GM12878 (cell line): ENCODE results near the gene CHST2. TPM values are rescaled to one million over a fixed set of nuclear protein-coding genes. Genes with fewer than 3 reads are reported as not detected.

Experiments used
- ATAC-seq: fragments of 200-7000 bp; cut with Tn5 transposase; 3 replicates; pipeline ENCODE4 v1.9.1; 2020; ENCODE audit warnings: mild to moderate bottlenecking, moderate library complexity
- BruUV-seq: library from RNA; stranded (reverse); fragments of 400-500 nt; replicated peaks from 2 replicates; lab custom pipeline; 2021; lab: Mats Ljungman, UMichigan
- CTCF ChIA-PET: fragments of 300-600 bp; sonication (Branson Sonifier 250); formaldehyde crosslinking; extraction: SDS; loops from one replicate; lab custom pipeline; 2021; ENCODE audit warnings: inconsistent platforms; lab: Yijun Ruan, JAX
- POLR2A ChIA-PET: fragments of 350-600 bp; formaldehyde crosslinking; extraction: SDS; loops from one replicate; lab custom pipeline; 2021; ENCODE audit warnings: inconsistent platforms; lab: Charles Lee
- RAD21 ChIA-PET: fragments of 300-600 bp; sonication (Branson Sonifier 250); formaldehyde crosslinking; loops from one replicate; lab custom pipeline; 2023; ENCODE audit warnings: antibody characterized with exemption; ENCODE audit not compliant: unreplicated experiment; lab: Charles Lee
- SMC1A ChIA-PET: fragments of 300-600 bp; sonication (Branson Sonifier 250); formaldehyde crosslinking; loops from one replicate; lab custom pipeline; 2023; ENCODE audit not compliant: unreplicated experiment, uncharacterized antibody; lab: Charles Lee
- DNase-seq: peaks from one replicate; pipeline ENCODE4 v3.0.0-alpha.2; 2011; ENCODE audit warnings: low read depth, low spot score
- FAIRE-seq: peaks from 3 replicates; lab custom pipeline; 2011; peaks lifted over from hg19 to GRCh38; lab: Jason Lieb, UNC
- H2AFZ ChIP-seq: 2 replicates; pipeline ENCODE4 v1.6.0; 2011; ENCODE audit warnings: low read depth, low read length, control low read depth; ENCODE audit not compliant: control insufficient read depth
- H3K27ac ChIP-seq: 2 replicates; pipeline ENCODE4 v1.5.1; 2011; ENCODE audit warnings: control low read depth; ENCODE audit not compliant: control insufficient read depth, insufficient read depth
- H3K27me3 ChIP-seq, 2 experiments: replicated peaks in 1 of 2; 2 replicates each; pipeline versions ENCODE4 v1.6.0 to v1.6.1; 2011; ENCODE audit warnings: low read length in 1 of 2; ENCODE audit not compliant: control insufficient read depth in 2 of 2, insufficient read depth in 2 of 2
- H3K36me3 ChIP-seq, 2 experiments: 2 replicates each; pipeline ENCODE4 v1.5.1; 2011; ENCODE audit warnings: low read length in 1 of 2; ENCODE audit not compliant: control insufficient read depth in 2 of 2, insufficient read depth in 2 of 2
- H3K4me1 ChIP-seq: 2 replicates; pipeline ENCODE4 v1.6.1; 2011; ENCODE audit warnings: mild to moderate bottlenecking, low read length, moderate library complexity, mixed read lengths; ENCODE audit not compliant: control insufficient read depth, insufficient read depth
- H3K4me2 ChIP-seq: 2 replicates; pipeline ENCODE4 v1.6.0; 2011; ENCODE audit warnings: control low read depth; ENCODE audit not compliant: control insufficient read depth, insufficient read depth
- H3K4me3 ChIP-seq: fragments of 200-600 bp; sonication (generic); 2 replicates; pipeline ENCODE4 v1.5.1; 2016
- H3K79me2 ChIP-seq: 2 replicates; pipeline ENCODE4 v1.6.0; 2011; ENCODE audit warnings: low read length; ENCODE audit not compliant: control insufficient read depth, insufficient read depth
- H3K9ac ChIP-seq: 2 replicates; pipeline ENCODE4 v1.8.0; 2011; ENCODE audit warnings: low read length, control low read depth, mixed read lengths; ENCODE audit not compliant: control insufficient read depth, insufficient read depth
- H3K9me3 ChIP-seq: replicated peaks from 3 replicates; pipeline ENCODE4 v1.5.1; 2011; ENCODE audit warnings: mild to moderate bottlenecking, low read length; ENCODE audit not compliant: control insufficient read depth, insufficient read depth
- H4K20me1 ChIP-seq: 2 replicates; pipeline ENCODE4 v1.6.0; 2011; ENCODE audit not compliant: control insufficient read depth, insufficient read depth
- NRF1 ChIP-seq: conservative IDR thresholded peaks from 2 replicates; pipeline ENCODE4 v1.6.1; 2011; ENCODE audit warnings: mild to moderate bottlenecking, low read depth, low read length, improper control_type of control experiment
- PRDM15 ChIP-seq: fragments of 450-650 bp; formaldehyde crosslinking; IDR thresholded peaks from 2 replicates; pipeline ENCODE4 v1.4.0; 2020; ENCODE audit warnings: mild to moderate bottlenecking, moderate library complexity
- SKIL ChIP-seq: fragments of 450-650 bp; IDR thresholded peaks from 2 replicates; pipeline ENCODE4 v1.6.1; 2017; ENCODE audit warnings: mild to moderate bottlenecking, low read depth, inconsistent platforms; ENCODE audit not compliant: poor library complexity, severe bottlenecking
- WGBS: methylation state at CpG from one replicate; pipeline ENCODE4 v1.1.6; 2016; ENCODE audit warnings: low lambda C conversion rate; ENCODE audit not compliant: insufficient replicate concordance, insufficient coverage; ENCODE audit errors: missing lambda C conversion rate; 5-methylcytosine and 5-hydroxymethylcytosine counted together
- in situ Hi-C: fragments of 300-500 bp; cut with MboI; formaldehyde crosslinking; loops from 9 replicates; pipeline ENCODE4 v1.14.3; 2018; ENCODE audit warnings: mixed read lengths
- intact Hi-C: fragments of 100-400 bp; cut with micrococcal nuclease; formaldehyde crosslinking; loops from one replicate; pipeline ENCODE4 v1.14.2; 2022; ENCODE audit not compliant: unreplicated experiment
- polyA plus RNA-seq, 11 experiments: library from polyadenylated mRNA; depleted of rRNA in 4 of 11; unstranded in 6 of 11; stranded (reverse) in 5 of 11; fragments of >200 nt; fragmentation: Nextera tagmentation in 4 of 11; fragmentation: Illumina TruSeq in 1 of 11; extraction: Ambion mirVana in 4 of 11; extraction: Trizol in 1 of 11; gene quantifications; 1 replicate in 1 of 11; 2 replicates in 10 of 11; pipeline versions ENCODE4 v1.2.1 to v1.2.3, GENCODE V29; 2011 to 2016; ENCODE audit warnings: inconsistent platforms in 2 of 11, missing spikeins in 2 of 11, low read depth in 1 of 11
- total RNA-seq, 4 experiments: library from RNA; depleted of rRNA in 3 of 4; stranded (reverse); fragments of >200 nt in 3 of 4; fragmentation: Illumina TruSeq in 1 of 4; extraction: Trizol in 1 of 4; gene quantifications; 2 replicates each; pipeline versions ENCODE4 v1.2.1 to v1.2.3, GENCODE V29; 2013 to 2021

Gene CHST2
- total and polyA plus RNA-seq, 10 of the 15 experiments (the other 5 are each of a cell fraction or from before 2014, with no cell fraction given): 1.6 to 37.2 (median 8.8) TPM

GRCh38 chr3:143078883-143079282 lies 40.7 kb upstream of the CHST2 start:
- Histone ChIP-seq H3K4me3 (no peak overlapping the region), H3K9ac (no peak overlapping the region), H4K20me1 (no peaks in the 10 kb centered on the region), H3K4me2 (no peak overlapping the region), H3K36me3 (no peaks in the 10 kb centered on the region; a peak in 1 of 4 replicates), H3K4me1 (peaks cover 24% of the 10 kb centered on the region), H3K79me2 (no peaks in the 10 kb centered on the region), H3K27ac (no peak overlapping the region), H2AFZ (no peak overlapping the region), H3K9me3 (no peaks in the 10 kb centered on the region; the same call in 2 of the 3 replicates), H3K27me3 (no peaks in the 10 kb centered on the region)
- no peak for TF ChIP-seq NRF1
- TF ChIP-seq SKIL: no peak
- no peak for TF ChIP-seq PRDM15
- WGBS: 86% methylated on average over 4 of the region's 4 CpGs
- BruUV-seq: no TSS peak
- ChIA-PET RAD21 (no interaction called here), SMC1A (interaction anchor here (1.0 kb wide), 1 partner anchor 15 kb away, joined by 3 read pairs; no protein-coding TSS in a partner anchor), CTCF (interaction anchor here (0.6 kb wide), 1 partner anchor 118 kb away, joined by 3 read pairs; no protein-coding TSS in a partner anchor), POLR2A (no interaction called here)
- DNase-seq (no peak), ATAC-seq (no peak), FAIRE-seq (no peak)
- intact Hi-C loops (no loop called here), in situ Hi-C loops (no loop called here)
